Stimulated activated CD8-positive, alpha-beta memory T cell treated with anti-CD3 and anti-CD28 coated beads, Interleukin-12 subunit alpha, Interleukin-12 subunit beta, amount 100 ng/mL, for 24 hours (primary cell): ENCODE results near the gene PIK3C2G.

Source experiments
- DNase-seq: peaks from one replicate; pipeline ENCODE4 v3.0.0-alpha.2; 2020; ENCODE audit errors: extremely low read depth

PIK3C2G gene

GRCh38 chr12:18345021-18345735 lies 83.9 kb downstream of the PIK3C2G start:
- no peak for DNase-seq

- no peak for DNase-seq
Measured at GRCh38 chr12:18352312-18352711, 91.0 kb downstream of the PIK3C2G start.

- no peak for DNase-seq
Measured at GRCh38 chr12:18355429-18355828, 94.1 kb downstream of the PIK3C2G start.

GRCh38 chr12:18358077-18358476 lies 96.8 kb downstream of the PIK3C2G start:
- no peak for DNase-seq

- no peak for DNase-seq
Measured at GRCh38 chr12:18358930-18359329, 97.6 kb downstream of the PIK3C2G start.

DNA sequence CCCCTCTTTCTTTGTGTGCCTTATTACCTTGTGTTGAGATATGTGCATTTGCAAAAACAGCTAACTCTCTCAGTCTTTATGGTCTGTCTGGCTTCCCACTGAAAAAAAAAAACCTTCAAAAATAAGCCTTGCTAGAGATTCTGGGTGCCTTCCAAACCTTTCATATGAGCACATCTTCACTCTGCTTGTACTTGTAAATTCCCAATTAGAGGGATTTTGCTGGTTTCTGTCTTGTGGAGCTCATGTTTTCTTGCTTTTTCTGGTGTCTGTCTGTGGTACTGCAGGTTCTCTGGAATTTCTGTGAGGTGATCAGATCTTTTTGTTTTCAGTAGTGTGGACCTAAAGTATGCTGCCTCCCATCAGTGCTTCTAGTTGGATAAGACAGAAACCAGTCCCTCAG lies 100.1 kb downstream of the PIK3C2G start:
- DNase-seq, result no peak

GRCh38 chr12:18363321-18363720 lies 102.0 kb downstream of the PIK3C2G start:
- no peak for DNase-seq

DNA sequence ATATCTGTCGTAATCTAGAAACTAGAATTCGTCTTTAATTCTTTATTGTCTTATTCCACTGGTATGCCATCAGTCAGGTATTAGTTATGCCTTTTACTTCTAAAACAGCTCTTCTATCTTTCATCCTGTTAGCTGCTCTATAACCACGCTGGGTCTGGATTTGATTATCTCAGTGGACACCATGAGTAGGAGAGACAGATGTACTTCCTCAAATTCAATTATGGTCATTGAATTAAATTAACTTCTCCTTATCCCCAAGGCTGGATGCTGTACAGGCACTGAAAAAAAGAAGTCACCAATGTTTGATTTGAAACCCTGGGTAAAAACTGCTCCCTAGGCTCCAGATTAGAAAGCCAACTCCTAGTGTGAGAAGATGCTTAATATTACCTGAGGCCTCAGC lies 107.3 kb downstream of the PIK3C2G start:
- DNase-seq, result no peak

- no peak for DNase-seq
Measured at GRCh38 chr12:18373181-18373580, 111.9 kb downstream of the PIK3C2G start.

- no peak for DNase-seq
Measured at GRCh38 chr12:18375131-18375530, 113.8 kb downstream of the PIK3C2G start.

GRCh38 chr12:18375583-18375982 lies 114.3 kb downstream of the PIK3C2G start:
- DNase-seq, result no peak

- DNase-seq, result no peak
Measured at GRCh38 chr12:18382236-18382885, 121.0 kb downstream of the PIK3C2G start.

- DNase-seq, result no peak
Measured at GRCh38 chr12:18383203-18383602, 121.9 kb downstream of the PIK3C2G start.

DNA sequence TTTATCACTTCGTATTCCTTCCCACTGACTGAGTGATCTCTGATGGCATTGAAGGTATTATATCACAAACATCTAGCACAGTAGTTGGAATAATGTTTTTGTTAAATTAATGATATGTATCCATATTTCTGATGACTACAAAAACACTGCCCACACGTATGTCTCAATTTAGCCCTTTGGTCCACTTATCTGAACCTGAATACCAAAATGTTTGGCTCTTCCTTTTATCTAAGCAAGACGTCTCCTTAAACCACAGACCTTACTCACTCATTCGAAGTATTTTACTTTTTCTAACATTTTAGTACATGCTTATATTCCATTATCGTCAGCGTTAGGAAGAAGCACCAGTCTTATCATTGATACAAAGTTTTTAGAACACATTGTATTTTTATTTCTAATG lies 126.4 kb downstream of the PIK3C2G start:
- no peak for DNase-seq

DNA sequence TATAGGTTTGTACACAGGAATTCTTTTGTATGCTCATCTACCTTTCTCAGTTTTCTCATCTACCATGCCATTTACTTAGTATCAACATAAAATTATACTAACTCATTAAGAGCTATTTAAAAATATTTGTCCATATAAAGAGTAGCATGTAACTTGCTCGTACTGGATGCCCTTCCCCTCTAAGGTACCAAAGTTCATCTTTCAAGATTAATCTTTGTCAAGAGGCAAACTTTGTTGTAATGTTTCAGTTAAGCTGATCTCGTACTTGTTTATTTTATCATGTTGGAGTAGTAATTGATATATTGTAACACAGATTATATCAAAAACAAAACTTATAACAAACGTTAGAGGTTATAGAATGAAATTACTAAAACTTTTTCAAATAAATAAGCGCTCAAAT lies 128.5 kb downstream of the PIK3C2G start:
- no peak for DNase-seq

GRCh38 chr12:18391151-18391550 lies 129.8 kb downstream of the PIK3C2G start:
- no peak for DNase-seq

DNA sequence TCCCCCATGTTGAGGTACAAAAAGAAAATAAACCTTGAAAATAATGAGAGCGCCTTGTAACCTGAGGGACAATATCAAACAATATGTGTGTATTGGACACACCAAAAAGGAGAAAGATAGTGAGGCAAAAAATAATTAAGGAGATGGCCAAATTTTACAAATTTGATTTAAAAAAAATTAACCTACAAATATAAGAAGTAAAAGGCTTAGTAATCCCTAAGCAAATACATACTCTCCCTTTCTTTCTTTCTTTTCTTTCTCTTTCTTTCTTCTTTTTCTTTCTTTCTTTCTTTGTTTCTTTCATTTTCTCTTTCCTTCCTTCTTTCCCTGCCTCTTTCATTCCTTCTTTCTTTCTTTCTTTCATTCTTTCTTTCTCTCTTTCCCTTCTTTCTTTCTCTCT lies 133.4 kb downstream of the PIK3C2G start:
- no peak for DNase-seq

- DNase-seq, result no peak
Measured at GRCh38 chr12:18400186-18400585, 138.9 kb downstream of the PIK3C2G start.

- DNase-seq, result no peak
Measured at GRCh38 chr12:18402872-18403611, 141.7 kb downstream of the PIK3C2G start.

- DNase-seq, result no peak
Measured at GRCh38 chr12:18411453-18411852, 150.1 kb downstream of the PIK3C2G start.

GRCh38 chr12:18414671-18415070 lies 153.4 kb downstream of the PIK3C2G start:
- DNase-seq, result no peak

GRCh38 chr12:18415227-18415626 lies 153.9 kb downstream of the PIK3C2G start:
- DNase-seq, result no peak

GRCh38 chr12:18416412-18416811 lies 155.1 kb downstream of the PIK3C2G start:
- DNase-seq, result no peak
